Body of pancreas (tissue), 4 donors: ENCODE results near the gene CSMD2. TPM values are rescaled to one million over a fixed set of nuclear protein-coding genes. Genes with fewer than 3 reads are reported as not detected.
A peak's percentile ranks its signal among the peaks of the same experiment; 100 is the strongest.

ENCODE experiments used
- ATAC-seq: fragments of 150-250 bp; one replicate; pipeline ENCODE4 v1.9.1; 2016
- DNase-seq, 4 donors: peaks; one replicate each; pipeline ENCODE4 v3.0.0-alpha.2; 2019
- H3K27ac ChIP-seq, 4 donors: fragments of 200-600 bp; sonication (generic); 1 replicate in 3 of 4; 2 replicates in 1 of 4; pipeline versions ENCODE4 v1.5.1 to v1.6.1; 2016 to 2019; ENCODE audit warnings: mild to moderate bottlenecking in 1 of 4, mixed read lengths in 1 of 4, moderate library complexity in 1 of 4
- H3K27me3 ChIP-seq, 2 donors: fragments of 200-600 bp; sonication (generic); one replicate each; pipeline ENCODE4 v1.6.0; 2016; ENCODE audit warnings: mild to moderate bottlenecking in 1 of 2
- H3K36me3 ChIP-seq, 2 donors: fragments of 200-600 bp; sonication (generic); replicated peaks in 1 of 2; 2 replicates each; pipeline ENCODE4 v1.5.1; 2016; ENCODE audit warnings: low read depth in 2 of 2; ENCODE audit not compliant: insufficient read depth in 1 of 2
- H3K4me1 ChIP-seq: fragments of 200-600 bp; sonication (generic); one replicate; pipeline ENCODE4 v1.6.0; 2016
- H3K4me3 ChIP-seq, 2 donors: fragments of 200-600 bp; sonication (generic); 1 replicate in 1 of 2; 2 replicates in 1 of 2; pipeline ENCODE4 v1.5.1; 2016 to 2019
- H3K9me3 ChIP-seq, 3 donors: fragments of 200-600 bp; sonication (generic); 1 replicate in 2 of 3; 2 replicates in 1 of 3; pipeline ENCODE4 v1.5.1; 2016
- POLR2A ChIP-seq, 3 donors: fragments of 450-650 bp; IDR thresholded peaks; one replicate each; pipeline ENCODE4 v1.6.1; 2016; ENCODE audit warnings: antibody characterized with exemption in 3 of 3, mild to moderate bottlenecking in 2 of 3
- WGBS, 2 donors: methylation state at CpG; one replicate each; pipeline ENCODE4 v1.1.5; 2017; 5-methylcytosine and 5-hydroxymethylcytosine counted together
- intact Hi-C: fragments of 100-400 bp; cut with DNase I; formaldehyde crosslinking; loops from one replicate; pipeline ENCODE4 v1.15.1; 2023
- total RNA-seq, 2 donors: library from RNA; depleted of rRNA; stranded (reverse); fragments of >200 nt; gene quantifications; one replicate each; pipeline ENCODE4 v1.1.0, GENCODE V29; 2016
- TF ChIP-seq, protein P1 (sequence below), 7 experiments: fragments of 450-650 bp in 4 of 7; fragments of 200-600 bp in 3 of 7; sonication (generic) in 3 of 7; IDR thresholded peaks; one replicate each; pipeline ENCODE4 v1.5.1; 2016 to 2019; ENCODE audit warnings: antibody characterized with exemption in 7 of 7

Gene CSMD2
- total RNA-seq, 2 donors from 2014 or later: 0.26 to 0.33 TPM

DNA sequence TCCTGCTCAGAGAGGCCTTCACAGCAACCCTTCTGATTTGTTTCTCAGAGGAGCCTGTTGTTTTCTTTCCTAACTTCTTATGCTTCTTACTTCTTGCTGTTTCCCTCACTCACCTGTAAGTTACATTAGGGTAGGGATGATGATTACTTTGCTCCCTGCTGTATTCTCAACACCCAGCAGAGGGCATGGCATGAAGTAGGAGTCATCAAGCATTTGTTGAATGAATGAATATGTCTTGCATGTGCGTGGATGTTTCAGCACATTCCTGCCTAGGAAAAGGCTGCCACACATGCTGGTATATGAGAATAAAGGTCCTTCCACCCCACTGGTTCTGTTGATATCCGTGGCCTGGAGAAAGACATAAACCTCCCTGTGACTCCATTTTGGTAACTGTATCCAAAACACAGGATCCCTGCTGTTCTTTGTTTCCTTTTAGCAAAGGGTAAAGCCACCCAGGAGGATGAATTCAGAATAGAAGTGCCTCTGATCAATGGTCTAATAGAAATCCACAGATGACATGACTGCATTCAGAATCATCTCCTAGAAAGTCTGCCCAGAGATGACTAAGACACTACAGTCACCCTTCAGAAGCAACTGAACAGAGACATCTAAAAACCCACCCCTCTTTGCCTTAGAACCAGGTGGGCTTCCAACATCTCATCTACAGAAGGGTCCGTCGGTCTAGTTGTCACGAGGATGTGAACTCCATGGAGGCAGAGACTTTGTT is 523.8 kb downstream of the CSMD2 start:
- DNase-seq (peak in 1 of 4 donors; percentile 19), ATAC-seq (no peak)
- intact Hi-C loops: no loop called here
- Histone ChIP-seq H3K4me1 (no peaks in the 10 kb centered on the region), H3K27ac (no peak overlapping the region), H3K4me3 (no peak overlapping the region), H3K36me3 (no peaks in the 10 kb centered on the region), H3K9me3 (no peaks in the 10 kb centered on the region), H3K27me3 (no peaks in the 10 kb centered on the region)
- no peak for TF ChIP-seq POLR2A (IDR thresholded peaks at IDR 0.05)
- TF ChIP-seq, protein P1, sequence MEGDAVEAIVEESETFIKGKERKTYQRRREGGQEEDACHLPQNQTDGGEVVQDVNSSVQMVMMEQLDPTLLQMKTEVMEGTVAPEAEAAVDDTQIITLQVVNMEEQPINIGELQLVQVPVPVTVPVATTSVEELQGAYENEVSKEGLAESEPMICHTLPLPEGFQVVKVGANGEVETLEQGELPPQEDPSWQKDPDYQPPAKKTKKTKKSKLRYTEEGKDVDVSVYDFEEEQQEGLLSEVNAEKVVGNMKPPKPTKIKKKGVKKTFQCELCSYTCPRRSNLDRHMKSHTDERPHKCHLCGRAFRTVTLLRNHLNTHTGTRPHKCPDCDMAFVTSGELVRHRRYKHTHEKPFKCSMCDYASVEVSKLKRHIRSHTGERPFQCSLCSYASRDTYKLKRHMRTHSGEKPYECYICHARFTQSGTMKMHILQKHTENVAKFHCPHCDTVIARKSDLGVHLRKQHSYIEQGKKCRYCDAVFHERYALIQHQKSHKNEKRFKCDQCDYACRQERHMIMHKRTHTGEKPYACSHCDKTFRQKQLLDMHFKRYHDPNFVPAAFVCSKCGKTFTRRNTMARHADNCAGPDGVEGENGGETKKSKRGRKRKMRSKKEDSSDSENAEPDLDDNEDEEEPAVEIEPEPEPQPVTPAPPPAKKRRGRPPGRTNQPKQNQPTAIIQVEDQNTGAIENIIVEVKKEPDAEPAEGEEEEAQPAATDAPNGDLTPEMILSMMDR (IDR thresholded peaks at IDR 0.05): peak in 6 of 7 experiments; percentile 9 to 42 (median 38)
- WGBS, 2 donors: 63 to 64% methylated on average over 5 of the region's 5 CpGs

DNA sequence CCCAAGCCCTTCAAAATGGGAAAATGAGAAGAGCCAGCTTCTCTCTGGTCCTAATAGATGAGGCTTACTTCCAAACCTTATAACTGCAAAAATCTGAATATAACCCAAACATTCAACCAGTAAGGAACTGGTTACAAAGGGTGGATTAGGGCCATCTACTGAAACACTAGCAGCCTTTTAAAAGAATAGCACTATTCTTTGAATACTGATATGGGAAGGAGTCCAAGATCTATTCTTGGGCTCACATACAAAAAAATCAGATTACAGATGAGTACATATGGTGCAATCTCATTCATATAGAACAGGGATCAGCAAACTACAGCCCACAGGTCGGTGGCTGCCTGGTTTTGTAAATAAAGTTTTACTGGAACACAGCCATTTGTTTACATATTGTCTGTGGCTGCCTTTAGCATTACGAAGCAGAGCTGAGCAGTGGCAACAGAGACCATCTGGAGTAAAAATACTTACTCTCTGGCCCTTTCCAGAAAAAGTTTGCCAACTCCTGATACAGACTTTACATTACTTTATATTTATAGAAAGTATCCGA is 524.8 kb downstream of the CSMD2 start:
- DNase-seq: no peak
- no peaks in the 10 kb centered on the region for H3K9me3 ChIP-seq
- no peaks in the 10 kb centered on the region for H3K4me1 ChIP-seq
- ATAC-seq: no peak
- TF ChIP-seq POLR2A (IDR thresholded peaks at IDR 0.05): no peak
- TF ChIP-seq, protein P1 (IDR thresholded peaks at IDR 0.05): no peak
- no peak overlapping the region for H3K4me3 ChIP-seq
- 28 to 29% methylated on average over 3 of the region's 3 CpGs for WGBS, 2 donors
- intact Hi-C loops: no loop called here
- no peaks in the 10 kb centered on the region for H3K36me3 ChIP-seq
- no peaks in the 10 kb centered on the region for H3K27me3 ChIP-seq
- H3K27ac ChIP-seq: no peak overlapping the region

DNA sequence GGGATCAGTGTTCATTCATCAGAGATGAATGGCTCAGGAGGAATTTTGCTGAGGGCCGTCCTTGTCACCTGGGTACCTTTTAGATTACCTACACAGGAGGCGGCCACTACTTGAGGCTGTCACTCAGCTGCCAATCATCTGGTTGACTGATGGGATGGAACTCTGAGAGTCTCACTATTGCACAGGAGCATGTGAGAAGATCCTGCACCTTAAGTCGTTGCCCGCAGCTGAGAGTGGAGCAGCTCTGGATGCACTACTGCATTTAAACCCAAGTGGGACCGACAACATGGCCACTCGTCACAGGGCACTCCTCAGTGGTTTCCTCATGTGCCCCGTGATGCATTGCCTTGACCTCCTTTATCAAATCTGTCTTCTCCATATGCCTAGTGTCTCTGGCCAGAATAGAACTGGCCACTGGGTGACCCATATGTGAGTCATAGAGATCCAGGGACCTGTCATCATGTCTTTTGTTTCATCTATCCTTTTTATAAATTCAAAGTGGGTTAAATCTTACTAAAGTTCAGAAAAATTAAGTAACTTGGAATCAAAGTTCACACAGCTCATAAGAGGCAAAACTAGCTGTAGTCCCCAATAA is 527.1 kb downstream of the CSMD2 start:
- no peak for TF ChIP-seq POLR2A (IDR thresholded peaks at IDR 0.05)
- TF ChIP-seq, protein P1 (IDR thresholded peaks at IDR 0.05): no peak
- Histone ChIP-seq H3K4me3 (no peak overlapping the region), H3K27ac (no peak overlapping the region), H3K27me3 (no peaks in the 10 kb centered on the region), H3K4me1 (peaks cover 12% of the 10 kb centered on the region), H3K36me3 (no peaks in the 10 kb centered on the region), H3K9me3 (no peaks in the 10 kb centered on the region)
- intact Hi-C loops: loop anchor here (10.0 kb wide), 1 partner anchor 527 kb away; the partner anchor contains the start of gene CSMD2
- DNase-seq: no peak
- ATAC-seq: no peak
- WGBS, 2 donors: 76 to 90% methylated on average over 7 of the region's 7 CpGs

DNA sequence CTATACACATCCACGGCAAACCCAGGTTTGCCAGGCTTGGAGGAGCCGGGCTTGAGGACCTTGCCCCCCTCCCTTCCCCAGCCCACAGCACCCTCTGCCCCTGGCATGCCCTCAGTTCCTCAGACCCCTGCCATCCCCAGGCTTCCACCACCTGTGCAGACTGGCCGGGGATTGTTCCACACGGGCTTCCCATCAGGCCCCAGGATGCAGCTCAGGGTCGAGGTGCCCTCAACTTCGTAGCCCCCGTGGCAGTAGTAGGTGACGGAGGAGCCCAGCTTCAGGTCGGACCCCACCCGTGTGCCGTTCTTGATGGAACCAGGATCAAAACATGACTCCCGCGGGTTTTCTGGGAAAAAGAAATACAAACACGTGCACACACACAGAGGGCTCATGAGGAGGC is 528.8 kb downstream of the CSMD2 start:
- Histone ChIP-seq H3K4me1 (peaks cover 13% of the 10 kb centered on the region), H3K27me3 (no peaks in the 10 kb centered on the region), H3K9me3 (no peaks in the 10 kb centered on the region), H3K36me3 (no peaks in the 10 kb centered on the region), H3K27ac (no peak overlapping the region), H3K4me3 (no peak overlapping the region)
- 87 to 90% methylated on average over 14 of the region's 14 CpGs for WGBS, 2 donors
- intact Hi-C loops: loop anchor here (10.0 kb wide), 1 partner anchor 529 kb away; the partner anchor contains the start of gene CSMD2
- TF ChIP-seq, protein P1 (IDR thresholded peaks at IDR 0.05): no peak
- no peak for TF ChIP-seq POLR2A (IDR thresholded peaks at IDR 0.05)
- no peak for DNase-seq
- no peak for ATAC-seq
